GM12878 (cell line): ENCODE results near the gene SEC62. TPM values are rescaled to one million over a fixed set of nuclear protein-coding genes. Genes with fewer than 3 reads are reported as not detected.

Experiments used
- ASH2L ChIP-seq: fragments of 300-600, 200-600 bp; sonication (generic); IDR thresholded peaks from 2 replicates; pipeline ENCODE4 v1.6.1; 2017; ENCODE audit warnings: low read depth, mild to moderate bottlenecking, borderline replicate concordance
- ATF7 ChIP-seq: fragments of 450-650 bp; IDR thresholded peaks from 2 replicates; pipeline ENCODE4 v1.6.1; 2016; ENCODE audit warnings: low read depth, mild to moderate bottlenecking
- CBFB ChIP-seq: IDR thresholded peaks from 2 replicates; pipeline ENCODE4 v1.6.1; 2016; ENCODE audit warnings: antibody characterized with exemption, low read depth
- CHD1 ChIP-seq: IDR thresholded peaks from 2 replicates; pipeline ENCODE4 v1.6.1; 2012; ENCODE audit warnings: low read depth, low read length, improper control_type of control experiment
- CREB1 ChIP-seq: IDR thresholded peaks from 2 replicates; pipeline ENCODE4 v1.6.1; 2012; ENCODE audit warnings: low read depth, mild to moderate bottlenecking, inconsistent platforms
- HCFC1 ChIP-seq: fragments of 150-350 bp; IDR thresholded peaks from 2 replicates; pipeline ENCODE4 v1.6.1; 2014; ENCODE audit warnings: low read length
- KLF5 ChIP-seq: fragments of 450-650 bp; IDR thresholded peaks from 2 replicates; pipeline ENCODE4 v1.6.1; 2014; ENCODE audit warnings: mild to moderate bottlenecking; ENCODE audit not compliant: partially characterized antibody
- MAX ChIP-seq: IDR thresholded peaks from 2 replicates; pipeline ENCODE4 v1.6.1; 2012; ENCODE audit warnings: low read depth, low read length, improper control_type of control experiment
- MEF2A ChIP-seq: IDR thresholded peaks from 2 replicates; pipeline ENCODE4 v1.6.1; 2011; ENCODE audit warnings: low read depth, mild to moderate bottlenecking, low read length, moderate library complexity; ENCODE audit not compliant: insufficient read depth
- MTA3 ChIP-seq: IDR thresholded peaks from 2 replicates; pipeline ENCODE4 v1.6.1; 2012; ENCODE audit warnings: low read length, inconsistent platforms, borderline replicate concordance
- MXI1 ChIP-seq: fragments of 150-350 bp; IDR thresholded peaks from 2 replicates; pipeline ENCODE4 v1.6.1; 2011; ENCODE audit warnings: low read depth, mild to moderate bottlenecking, inconsistent platforms, low read length, improper control_type of control experiment
- NR2F1 ChIP-seq: fragments of 450-650 bp; conservative IDR thresholded peaks from 2 replicates; pipeline ENCODE4 v1.6.1; 2017; ENCODE audit warnings: mild to moderate bottlenecking
- PBX3 ChIP-seq: IDR thresholded peaks from 2 replicates; pipeline ENCODE4 v1.6.1; 2011; ENCODE audit warnings: mild to moderate bottlenecking, low read depth, low read length, moderate library complexity; ENCODE audit not compliant: insufficient replicate concordance
- PKNOX1 ChIP-seq: fragments of 450-650 bp; IDR thresholded peaks from 2 replicates; pipeline ENCODE4 v1.6.1; 2016; ENCODE audit warnings: mild to moderate bottlenecking
- POLR2A ChIP-seq: IDR thresholded peaks from 2 replicates; pipeline ENCODE4 v1.6.1; 2011; ENCODE audit warnings: low read depth, mild to moderate bottlenecking, low read length
- RELB ChIP-seq: fragments of 450-650 bp; IDR thresholded peaks from 2 replicates; pipeline ENCODE4 v1.6.1; 2017; ENCODE audit warnings: low read depth, mild to moderate bottlenecking, moderate library complexity
- SMAD5 ChIP-seq: IDR thresholded peaks from 2 replicates; pipeline ENCODE4 v1.6.1; 2016; ENCODE audit warnings: antibody characterized with exemption, low read depth
- SREBF2 ChIP-seq: IDR thresholded peaks from 2 replicates; pipeline ENCODE4 v1.6.1; 2012; ENCODE audit warnings: mild to moderate bottlenecking, low read length
- USF1 ChIP-seq: IDR thresholded peaks from 2 replicates; pipeline ENCODE4 v1.6.1; 2011; ENCODE audit warnings: borderline replicate concordance, low read depth, mild to moderate bottlenecking, moderate library complexity, mixed read lengths, low read length; ENCODE audit not compliant: insufficient read depth; ENCODE audit errors: extremely low read length
- YBX1 ChIP-seq: fragments of 450-650 bp; IDR thresholded peaks from 2 replicates; pipeline ENCODE4 v1.6.1; 2016; ENCODE audit warnings: antibody characterized with exemption
- ZNF622 ChIP-seq: fragments of 450-650 bp; IDR thresholded peaks from 2 replicates; pipeline ENCODE4 v1.6.1; 2017; ENCODE audit warnings: mild to moderate bottlenecking, inconsistent platforms
- polyA plus RNA-seq, 11 experiments: library from polyadenylated mRNA; depleted of rRNA in 4 of 11; unstranded in 6 of 11; stranded (reverse) in 5 of 11; fragments of >200 nt; fragmentation: Nextera tagmentation in 4 of 11; fragmentation: Illumina TruSeq in 1 of 11; extraction: Ambion mirVana in 4 of 11; extraction: Trizol in 1 of 11; gene quantifications; 1 replicate in 1 of 11; 2 replicates in 10 of 11; pipeline versions ENCODE4 v1.2.1 to v1.2.3, GENCODE V29; 2011 to 2016; ENCODE audit warnings: inconsistent platforms in 2 of 11, missing spikeins in 2 of 11, low read depth in 1 of 11
- total RNA-seq, 4 experiments: library from RNA; depleted of rRNA in 3 of 4; stranded (reverse); fragments of >200 nt in 3 of 4; fragmentation: Illumina TruSeq in 1 of 4; extraction: Trizol in 1 of 4; gene quantifications; 2 replicates each; pipeline versions ENCODE4 v1.2.1 to v1.2.3, GENCODE V29; 2013 to 2021
- TF ChIP-seq, protein P1 (sequence below): fragments of 450-650 bp; IDR thresholded peaks from 2 replicates; pipeline ENCODE4 v1.6.1; 2017; ENCODE audit warnings: antibody characterized with exemption, mild to moderate bottlenecking, moderate library complexity

The SEC62 gene
- total and polyA plus RNA-seq, 10 of the 15 experiments (the other 5 are each of a cell fraction or from before 2014, with no cell fraction given), result 25.6 to 270 (median 94.8) TPM

- TF ChIP-seq USF1, result no peak
- no peak for TF ChIP-seq ASH2L
- TF ChIP-seq, protein P1, sequence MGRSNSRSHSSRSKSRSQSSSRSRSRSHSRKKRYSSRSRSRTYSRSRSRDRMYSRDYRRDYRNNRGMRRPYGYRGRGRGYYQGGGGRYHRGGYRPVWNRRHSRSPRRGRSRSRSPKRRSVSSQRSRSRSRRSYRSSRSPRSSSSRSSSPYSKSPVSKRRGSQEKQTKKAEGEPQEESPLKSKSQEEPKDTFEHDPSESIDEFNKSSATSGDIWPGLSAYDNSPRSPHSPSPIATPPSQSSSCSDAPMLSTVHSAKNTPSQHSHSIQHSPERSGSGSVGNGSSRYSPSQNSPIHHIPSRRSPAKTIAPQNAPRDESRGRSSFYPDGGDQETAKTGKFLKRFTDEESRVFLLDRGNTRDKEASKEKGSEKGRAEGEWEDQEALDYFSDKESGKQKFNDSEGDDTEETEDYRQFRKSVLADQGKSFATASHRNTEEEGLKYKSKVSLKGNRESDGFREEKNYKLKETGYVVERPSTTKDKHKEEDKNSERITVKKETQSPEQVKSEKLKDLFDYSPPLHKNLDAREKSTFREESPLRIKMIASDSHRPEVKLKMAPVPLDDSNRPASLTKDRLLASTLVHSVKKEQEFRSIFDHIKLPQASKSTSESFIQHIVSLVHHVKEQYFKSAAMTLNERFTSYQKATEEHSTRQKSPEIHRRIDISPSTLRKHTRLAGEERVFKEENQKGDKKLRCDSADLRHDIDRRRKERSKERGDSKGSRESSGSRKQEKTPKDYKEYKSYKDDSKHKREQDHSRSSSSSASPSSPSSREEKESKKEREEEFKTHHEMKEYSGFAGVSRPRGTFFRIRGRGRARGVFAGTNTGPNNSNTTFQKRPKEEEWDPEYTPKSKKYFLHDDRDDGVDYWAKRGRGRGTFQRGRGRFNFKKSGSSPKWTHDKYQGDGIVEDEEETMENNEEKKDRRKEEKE, result no peak
- TF ChIP-seq CREB1, result peak; percentile 63
- TF ChIP-seq ZNF622, result no peak
- no peak for TF ChIP-seq CHD1
- peak; percentile 79 for TF ChIP-seq MEF2A
- peak; percentile 75 for TF ChIP-seq PKNOX1
- TF ChIP-seq RELB, result peak; percentile 89
- TF ChIP-seq PBX3, result peak; percentile 65
- TF ChIP-seq POLR2A, result peak; percentile 60; the same call in 1 of the 2 replicates
- no peak for TF ChIP-seq MXI1
- TF ChIP-seq CBFB, result peak; percentile 71
- TF ChIP-seq ATF7, result peak; percentile 77; the same call in 1 of the 2 replicates
- peak; percentile 45; the same call in 1 of the 2 replicates for TF ChIP-seq NR2F1
- TF ChIP-seq MTA3, result peak; percentile 70
- TF ChIP-seq SREBF2, result no peak
- TF ChIP-seq YBX1, result no peak
- TF ChIP-seq HCFC1, result no peak
- TF ChIP-seq MAX, result no peak
- no peak for TF ChIP-seq SMAD5
- TF ChIP-seq KLF5, result no peak
Observed at GRCh38 chr3:170044795-170045244, 78.2 kb downstream of the SEC62 start (continued).
